K562 (cell line): ENCODE measurements around the gene GRK4. TPM values are rescaled to one million over a fixed set of nuclear protein-coding genes. Genes with fewer than 3 reads are reported as not detected.

Experiments used
- ARID1B ChIP-seq: fragments of 450-650 bp; IDR thresholded peaks from 2 replicates; pipeline ENCODE4 v1.6.1; 2016; ENCODE audit warnings: antibody characterized with exemption, mild to moderate bottlenecking, inconsistent platforms
- BRCA1 ChIP-seq, 2 experiments: fragments of 450-650 bp in 1 of 2; sonication (generic) in 1 of 2; formaldehyde crosslinking in 1 of 2; IDR thresholded peaks; 2 replicates each; pipeline versions ENCODE4 v1.5.0 to v1.6.1; 2017 to 2020; ENCODE audit warnings: mild to moderate bottlenecking in 1 of 2, missing genetic modification reagents in 1 of 2
- CHD4 ChIP-seq: fragments of 200-600 bp; sonication (generic); IDR thresholded peaks from 3 replicates; pipeline ENCODE4 v1.6.1; 2012; ENCODE audit warnings: low read depth, mild to moderate bottlenecking, mixed read lengths, low read length, inconsistent platforms; ENCODE audit not compliant: insufficient read depth, insufficient replicate concordance, poor library complexity, severe bottlenecking
- CTBP1 ChIP-seq: fragments of 450-650 bp; IDR thresholded peaks from 2 replicates; pipeline ENCODE4 v1.6.1; 2016; ENCODE audit warnings: borderline replicate concordance
- ETV1 ChIP-seq: fragments of 450-650 bp; conservative IDR thresholded peaks from 2 replicates; pipeline ENCODE4 v1.6.1; 2016; ENCODE audit warnings: missing genetic modification characterization, control low read depth, low read depth, missing compliant biosample characterization
- FOXA3 ChIP-seq, 2 experiments: fragments of 450-650 bp in 1 of 2; sonication (generic) in 1 of 2; formaldehyde crosslinking; IDR thresholded peaks in 1 of 2; conservative IDR thresholded peaks in 1 of 2; 2 replicates each; pipeline versions ENCODE4 v1.4.0 to v1.8.0; 2020 to 2022; ENCODE audit warnings: mild to moderate bottlenecking in 2 of 2, missing genetic modification reagents in 1 of 2
- HEY1 ChIP-seq: fragments of 250-450 bp; sonication (Bioruptor Pico); IDR thresholded peaks from 2 replicates; pipeline ENCODE4 v1.5.0; 2020; ENCODE audit warnings: mild to moderate bottlenecking, moderate library complexity, borderline replicate concordance
- HLTF ChIP-seq: fragments of 450-650 bp; IDR thresholded peaks from 2 replicates; pipeline ENCODE4 v1.6.1; 2016
- NCOA2 ChIP-seq, 2 experiments: fragments of 450-650 bp; IDR thresholded peaks; 2 replicates each; pipeline ENCODE4 v1.6.1; 2018; ENCODE audit warnings: mild to moderate bottlenecking in 2 of 2, moderate library complexity in 1 of 2; ENCODE audit not compliant: partially characterized antibody in 2 of 2
- PCBP1 ChIP-seq: fragments of 200-400 bp; formaldehyde crosslinking; IDR thresholded peaks from 2 replicates; pipeline ENCODE4 v1.6.1; 2018; ENCODE audit warnings: mild to moderate bottlenecking, low read depth, low read length; ENCODE audit not compliant: poor library complexity, severe bottlenecking
- PHB2 ChIP-seq: fragments of 450-650 bp; IDR thresholded peaks from 2 replicates; pipeline ENCODE4 v1.6.1; 2017; ENCODE audit warnings: low read depth
- SMARCA4 ChIP-seq: fragments of 450-650 bp; IDR thresholded peaks from 2 replicates; pipeline ENCODE4 v1.6.1; 2016
- TBL1XR1 ChIP-seq, 2 experiments: IDR thresholded peaks; 2 replicates each; pipeline ENCODE4 v1.6.1; 2012; ENCODE audit warnings: improper control_type of control experiment in 2 of 2, low read length in 2 of 2, mild to moderate bottlenecking in 1 of 2
- USF1 ChIP-seq: sonication (generic); formaldehyde crosslinking; IDR thresholded peaks from 2 replicates; pipeline ENCODE4 v1.9.0; 2022; ENCODE audit warnings: mild to moderate bottlenecking, missing genetic modification reagents
- ZC3H4 ChIP-seq: sonication (generic); formaldehyde crosslinking; IDR thresholded peaks from 2 replicates; pipeline ENCODE4 v1.9.0; 2021; ENCODE audit warnings: missing genetic modification reagents, borderline replicate concordance
- ZFX ChIP-seq: sonication (generic); formaldehyde crosslinking; IDR thresholded peaks from 2 replicates; pipeline ENCODE4 v1.8.0; 2022; ENCODE audit warnings: mild to moderate bottlenecking, missing genetic modification reagents, moderate library complexity
- ZNF23 ChIP-seq: fragments of 250-450 bp; sonication (Bioruptor Pico); IDR thresholded peaks from 2 replicates; pipeline ENCODE4 v1.4.0; 2020; ENCODE audit warnings: mild to moderate bottlenecking
- ZNF551 ChIP-seq: fragments of 250-450 bp; sonication (Bioruptor Pico); IDR thresholded peaks from 2 replicates; pipeline ENCODE4 v1.5.0; 2021; ENCODE audit warnings: mild to moderate bottlenecking, moderate library complexity
- polyA plus RNA-seq, 8 experiments: library from polyadenylated mRNA; depleted of rRNA in 4 of 8; stranded (reverse) in 5 of 8; unstranded in 3 of 8; fragments of >200 nt; fragmentation: Nextera tagmentation in 2 of 8; fragmentation: Illumina TruSeq in 1 of 8; extraction: Ambion mirVana in 2 of 8; extraction: Trizol in 1 of 8; gene quantifications; 2 replicates each; pipeline versions ENCODE4 v1.2.1 to v1.2.3, GENCODE V29; 2011 to 2014; ENCODE audit warnings: inconsistent platforms in 1 of 8, missing spikeins in 1 of 8
- total RNA-seq, 7 experiments: library from RNA; depleted of rRNA in 6 of 7; stranded (reverse); fragments of >200 nt in 6 of 7; fragmentation: Illumina TruSeq in 2 of 7; extraction: Trizol in 2 of 7; gene quantifications; 2 replicates each; pipeline versions ENCODE4 v1.2.1 to v1.2.3, GENCODE V29; 2011 to 2021; ENCODE audit warnings: low replicate concordance in 1 of 7
- TF ChIP-seq, protein P1 (sequence below): fragments of 200-800 bp; sonication (Bioruptor generic); IDR thresholded peaks from 2 replicates; pipeline ENCODE4 v1.6.1; 2016; ENCODE audit warnings: missing genetic modification characterization, missing compliant biosample characterization

The GRK4 gene
- total and polyA plus RNA-seq, 9 of the 15 experiments (the other 6 are each of a cell fraction or from before 2014, with no cell fraction given) = 1.1 to 4.8 (median 2.6) TPM

- TF ChIP-seq, protein P1, sequence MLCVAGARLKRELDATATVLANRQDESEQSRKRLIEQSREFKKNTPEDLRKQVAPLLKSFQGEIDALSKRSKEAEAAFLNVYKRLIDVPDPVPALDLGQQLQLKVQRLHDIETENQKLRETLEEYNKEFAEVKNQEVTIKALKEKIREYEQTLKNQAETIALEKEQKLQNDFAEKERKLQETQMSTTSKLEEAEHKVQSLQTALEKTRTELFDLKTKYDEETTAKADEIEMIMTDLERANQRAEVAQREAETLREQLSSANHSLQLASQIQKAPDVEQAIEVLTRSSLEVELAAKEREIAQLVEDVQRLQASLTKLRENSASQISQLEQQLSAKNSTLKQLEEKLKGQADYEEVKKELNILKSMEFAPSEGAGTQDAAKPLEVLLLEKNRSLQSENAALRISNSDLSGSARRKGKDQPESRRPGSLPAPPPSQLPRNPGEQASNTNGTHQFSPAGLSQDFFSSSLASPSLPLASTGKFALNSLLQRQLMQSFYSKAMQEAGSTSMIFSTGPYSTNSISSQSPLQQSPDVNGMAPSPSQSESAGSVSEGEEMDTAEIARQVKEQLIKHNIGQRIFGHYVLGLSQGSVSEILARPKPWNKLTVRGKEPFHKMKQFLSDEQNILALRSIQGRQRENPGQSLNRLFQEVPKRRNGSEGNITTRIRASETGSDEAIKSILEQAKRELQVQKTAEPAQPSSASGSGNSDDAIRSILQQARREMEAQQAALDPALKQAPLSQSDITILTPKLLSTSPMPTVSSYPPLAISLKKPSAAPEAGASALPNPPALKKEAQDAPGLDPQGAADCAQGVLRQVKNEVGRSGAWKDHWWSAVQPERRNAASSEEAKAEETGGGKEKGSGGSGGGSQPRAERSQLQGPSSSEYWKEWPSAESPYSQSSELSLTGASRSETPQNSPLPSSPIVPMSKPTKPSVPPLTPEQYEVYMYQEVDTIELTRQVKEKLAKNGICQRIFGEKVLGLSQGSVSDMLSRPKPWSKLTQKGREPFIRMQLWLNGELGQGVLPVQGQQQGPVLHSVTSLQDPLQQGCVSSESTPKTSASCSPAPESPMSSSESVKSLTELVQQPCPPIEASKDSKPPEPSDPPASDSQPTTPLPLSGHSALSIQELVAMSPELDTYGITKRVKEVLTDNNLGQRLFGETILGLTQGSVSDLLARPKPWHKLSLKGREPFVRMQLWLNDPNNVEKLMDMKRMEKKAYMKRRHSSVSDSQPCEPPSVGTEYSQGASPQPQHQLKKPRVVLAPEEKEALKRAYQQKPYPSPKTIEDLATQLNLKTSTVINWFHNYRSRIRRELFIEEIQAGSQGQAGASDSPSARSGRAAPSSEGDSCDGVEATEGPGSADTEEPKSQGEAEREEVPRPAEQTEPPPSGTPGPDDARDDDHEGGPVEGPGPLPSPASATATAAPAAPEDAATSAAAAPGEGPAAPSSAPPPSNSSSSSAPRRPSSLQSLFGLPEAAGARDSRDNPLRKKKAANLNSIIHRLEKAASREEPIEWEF (CRISPR knock-in tag) = no peak
- TF ChIP-seq ZNF551 (no peak), ZFX (CRISPR knock-in tag) (peak; percentile 73), PCBP1 (no peak), PHB2 (no peak), ZNF23 (no peak), SMARCA4 (peak; percentile 49; the same call in 1 of the 2 replicates), HEY1 (CRISPR knock-in tag) (no peak), USF1 (no peak), HLTF (no peak), ZC3H4 (CRISPR knock-in tag) (0 out of 2 replicates have a peak, but pooled peaks have one; percentile 23), NCOA2 (IDR thresholded peaks at IDR 0.05; ENCODE audit: partially characterized antibody in 2 of 2) (no peak), TBL1XR1 (IDR thresholded peaks at IDR 0.05; ENCODE audit: low read length in 2 of 2) (no peak), ETV1 (tag) (no peak), ARID1B (no peak), CHD4 (no peak), FOXA3 (CRISPR knock-in tag; conservative IDR thresholded peaks at IDR 0.05 in 1 of 2, IDR thresholded peaks at IDR 0.05 in 1 of 2) (no peak), BRCA1 (IDR thresholded peaks at IDR 0.05) (no peak), BRCA1 (CRISPR knock-in tag; IDR thresholded peaks at IDR 0.05) (no peak), CTBP1 (0 out of 2 replicates have a peak, but pooled peaks have one; percentile 3)
Observed at GRCh38 chr4:3074846-3075651, 111.7 kb downstream of the GRK4 start (continued).
